MM.1S (cell line): ENCODE measurements around the gene RAB1B.

Experiments
- DNase-seq: peaks from one replicate; pipeline ENCODE4 v3.0.0-alpha.2; 2015
- H2AFZ ChIP-seq: fragments of 300-600 bp; sonication (generic); 2 replicates; pipeline ENCODE4 v1.6.0; 2016; ENCODE audit warnings: antibody characterized with exemption, low read length
- H3F3A ChIP-seq: fragments of 300-600 bp; sonication (generic); 2 replicates; pipeline ENCODE4 v1.6.1; 2016; ENCODE audit warnings: mild to moderate bottlenecking, antibody characterized with exemption, low read length, moderate library complexity, mixed read lengths; ENCODE audit not compliant: insufficient read depth
- H3K27ac ChIP-seq: fragments of 300-600 bp; sonication (generic); 2 replicates; pipeline ENCODE4 v1.5.1; 2016; ENCODE audit warnings: mild to moderate bottlenecking, low read length
- H3K27me3 ChIP-seq: fragments of 300-600 bp; sonication (generic); replicated peaks from 2 replicates; pipeline ENCODE4 v1.6.0; 2016; ENCODE audit warnings: low read length; ENCODE audit not compliant: insufficient read depth
- H3K36me3 ChIP-seq: fragments of 300-600 bp; sonication (generic); replicated peaks from 2 replicates; pipeline ENCODE4 v1.6.1; 2016; ENCODE audit warnings: mild to moderate bottlenecking, low read length, mixed read lengths; ENCODE audit not compliant: insufficient read depth
- H3K4me1 ChIP-seq: fragments of 300-600 bp; sonication (generic); 2 replicates; pipeline ENCODE4 v1.6.1; 2016; ENCODE audit warnings: low read length, mixed read lengths
- H3K4me2 ChIP-seq: fragments of 300-600 bp; sonication (generic); 2 replicates; pipeline ENCODE4 v1.6.0; 2016; ENCODE audit warnings: low read depth, low read length
- H3K4me3 ChIP-seq: fragments of 300-600 bp; sonication (generic); 2 replicates; pipeline ENCODE4 v1.5.1; 2016; ENCODE audit warnings: low read length, mixed read lengths
- H3K79me2 ChIP-seq: fragments of 300-600 bp; sonication (generic); 2 replicates; pipeline ENCODE4 v1.6.1; 2016; ENCODE audit warnings: mixed run types, low read length, mixed read lengths
- H3K9ac ChIP-seq: fragments of 300-600 bp; sonication (generic); 2 replicates; pipeline ENCODE4 v1.6.1; 2016; ENCODE audit warnings: low read length, mixed read lengths
- H3K9me2 ChIP-seq: fragments of 300-600 bp; sonication (generic); replicated peaks from 2 replicates; pipeline ENCODE4 v1.6.1; 2016; ENCODE audit warnings: mild to moderate bottlenecking, low read length, mixed read lengths; ENCODE audit not compliant: insufficient read depth
- H3K9me3 ChIP-seq: fragments of 300-600 bp; sonication (generic); replicated peaks from 2 replicates; pipeline ENCODE4 v1.6.1; 2016; ENCODE audit warnings: mild to moderate bottlenecking, low read length, mixed read lengths; ENCODE audit not compliant: insufficient read depth
- H4K20me1 ChIP-seq: fragments of 300-600 bp; sonication (generic); 2 replicates; pipeline ENCODE4 v1.6.1; 2016; ENCODE audit warnings: mild to moderate bottlenecking, low read length, moderate library complexity, mixed read lengths; ENCODE audit not compliant: insufficient read depth
- EZH2 ChIP-seq: fragments of 300-600 bp; sonication (generic); optimal IDR thresholded peaks from 2 replicates; pipeline ENCODE3; 2017; ENCODE audit warnings: low read depth, mild to moderate bottlenecking, antibody characterized with exemption, low read length, mixed read lengths
- EZH2phosphoT487 ChIP-seq: fragments of 300-600 bp; sonication (generic); IDR thresholded peaks from 2 replicates; pipeline ENCODE4 v1.6.1; 2018; ENCODE audit warnings: antibody characterized with exemption, low read length
- TF ChIP-seq, protein P1 (sequence below): fragments of 300-600 bp; sonication (generic); IDR thresholded peaks from 2 replicates; pipeline ENCODE4 v1.5.1; 2016; ENCODE audit warnings: antibody characterized with exemption, low read length, mixed read lengths

Gene RAB1B

DNA sequence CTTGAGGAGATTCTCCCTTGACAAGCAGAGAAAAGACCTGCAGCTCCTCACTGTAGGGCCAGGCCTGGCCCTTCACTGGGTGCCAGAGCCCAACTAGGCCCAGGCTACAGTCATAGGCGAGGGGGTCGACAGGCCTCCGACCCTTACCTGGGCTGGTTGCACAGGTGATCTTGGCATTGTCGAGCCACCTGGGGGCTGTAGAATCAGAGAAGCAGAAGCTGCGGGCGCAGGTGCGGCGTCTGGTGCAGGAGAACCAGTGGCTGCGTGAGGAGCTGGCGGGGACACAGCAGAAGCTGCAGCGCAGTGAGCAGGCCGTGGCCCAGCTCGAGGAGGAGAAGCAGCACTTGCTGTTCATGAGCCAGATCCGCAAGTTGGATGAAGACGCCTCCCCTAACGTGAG, 6.9 kb upstream of the RAB1B start:
- Histone ChIP-seq H3K9me2 (no peaks in the 10 kb centered on the region), H3K36me3 (no peaks in the 10 kb centered on the region), H4K20me1 (no peaks in the 10 kb centered on the region), H3K9ac (no peak overlapping the region), H3F3A (peaks cover 4% of the 10 kb centered on the region; the same call in 1 of the 2 replicates), H3K4me2 (no peak overlapping the region), H3K27me3 (no peaks in the 10 kb centered on the region), H3K9me3 (no peaks in the 10 kb centered on the region), H3K4me3 (no peak overlapping the region), H2AFZ (no peak overlapping the region), H3K4me1 (peaks cover 8% of the 10 kb centered on the region), H3K79me2 (peaks cover 28% of the 10 kb centered on the region), H3K27ac (no peak overlapping the region)
- no peak for DNase-seq
- TF ChIP-seq EZH2 (no peak), EZH2phosphoT487 (no peak)
- TF ChIP-seq, protein P1, sequence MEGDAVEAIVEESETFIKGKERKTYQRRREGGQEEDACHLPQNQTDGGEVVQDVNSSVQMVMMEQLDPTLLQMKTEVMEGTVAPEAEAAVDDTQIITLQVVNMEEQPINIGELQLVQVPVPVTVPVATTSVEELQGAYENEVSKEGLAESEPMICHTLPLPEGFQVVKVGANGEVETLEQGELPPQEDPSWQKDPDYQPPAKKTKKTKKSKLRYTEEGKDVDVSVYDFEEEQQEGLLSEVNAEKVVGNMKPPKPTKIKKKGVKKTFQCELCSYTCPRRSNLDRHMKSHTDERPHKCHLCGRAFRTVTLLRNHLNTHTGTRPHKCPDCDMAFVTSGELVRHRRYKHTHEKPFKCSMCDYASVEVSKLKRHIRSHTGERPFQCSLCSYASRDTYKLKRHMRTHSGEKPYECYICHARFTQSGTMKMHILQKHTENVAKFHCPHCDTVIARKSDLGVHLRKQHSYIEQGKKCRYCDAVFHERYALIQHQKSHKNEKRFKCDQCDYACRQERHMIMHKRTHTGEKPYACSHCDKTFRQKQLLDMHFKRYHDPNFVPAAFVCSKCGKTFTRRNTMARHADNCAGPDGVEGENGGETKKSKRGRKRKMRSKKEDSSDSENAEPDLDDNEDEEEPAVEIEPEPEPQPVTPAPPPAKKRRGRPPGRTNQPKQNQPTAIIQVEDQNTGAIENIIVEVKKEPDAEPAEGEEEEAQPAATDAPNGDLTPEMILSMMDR, result no peak

DNA sequence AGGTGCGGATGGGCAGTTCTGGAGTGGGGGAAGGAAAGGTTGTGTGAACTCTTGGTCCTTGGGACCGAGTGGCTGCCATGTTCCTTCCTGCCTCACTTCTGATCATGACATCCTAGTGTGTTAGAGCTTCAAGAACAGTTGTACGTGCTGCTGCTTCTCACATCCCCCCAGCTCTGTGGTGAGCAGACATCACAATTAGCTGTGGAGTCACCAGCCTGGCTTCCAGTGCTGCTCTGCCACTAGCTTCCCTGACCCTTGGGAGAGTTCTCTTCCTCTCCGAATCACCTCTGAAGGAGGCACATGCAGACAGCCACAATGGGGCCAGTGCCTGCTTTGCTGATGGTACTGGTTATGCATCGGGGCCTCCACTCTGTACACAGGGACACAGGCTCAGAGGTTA, 6.2 kb upstream of the RAB1B start:
- Histone ChIP-seq H3K79me2 (peaks cover 28% of the 10 kb centered on the region), H2AFZ (no peak overlapping the region), H3K4me1 (peaks cover 11% of the 10 kb centered on the region), H3K9me2 (no peaks in the 10 kb centered on the region), H3K4me2 (no peak overlapping the region), H3K9ac (no peak overlapping the region), H3K9me3 (no peaks in the 10 kb centered on the region), H3K27ac (no peak overlapping the region), H3F3A (peaks cover 2% of the 10 kb centered on the region; the same call in 1 of the 2 replicates), H3K36me3 (no peaks in the 10 kb centered on the region), H3K4me3 (no peak overlapping the region), H4K20me1 (no peaks in the 10 kb centered on the region), H3K27me3 (no peaks in the 10 kb centered on the region)
- DNase-seq, result no peak
- TF ChIP-seq EZH2phosphoT487 (no peak), EZH2 (no peak)
- TF ChIP-seq, protein P1, result no peak

DNA sequence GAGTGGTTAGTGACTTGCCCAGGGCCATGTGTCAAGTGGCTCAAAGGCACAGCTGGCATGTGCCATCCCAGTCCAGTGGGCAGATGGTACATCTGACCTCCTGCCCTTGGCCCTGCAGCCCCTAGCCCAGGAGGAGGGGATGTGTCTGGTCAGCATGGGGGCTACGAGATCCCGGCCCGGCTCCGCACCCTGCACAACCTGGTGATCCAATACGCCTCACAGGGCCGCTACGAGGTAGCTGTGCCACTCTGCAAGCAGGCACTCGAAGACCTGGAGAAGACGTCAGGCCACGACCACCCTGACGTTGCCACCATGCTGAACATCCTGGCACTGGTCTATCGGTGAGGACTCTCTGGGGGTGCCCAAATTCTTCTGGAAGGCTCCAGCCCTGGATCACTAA, 5.7 kb upstream of the RAB1B start:
- TF ChIP-seq, protein P1, result no peak
- TF ChIP-seq EZH2phosphoT487, result no peak

More for the DNA sequence above, 5.7 kb upstream of the RAB1B start:
- Histone ChIP-seq H3K4me1 (peaks cover 11% of the 10 kb centered on the region), H3K4me2 (no peak overlapping the region), H3K4me3 (no peak overlapping the region), H3K36me3 (no peaks in the 10 kb centered on the region), H3K27me3 (no peaks in the 10 kb centered on the region), H3F3A (peaks cover under 1% of the 10 kb centered on the region; the same call in 1 of the 2 replicates), H3K27ac (no peak overlapping the region), H3K9me2 (no peaks in the 10 kb centered on the region), H3K79me2 (peaks cover 27% of the 10 kb centered on the region), H4K20me1 (no peaks in the 10 kb centered on the region), H3K9me3 (no peaks in the 10 kb centered on the region), H2AFZ (no peak overlapping the region), H3K9ac (no peak overlapping the region)
- DNase-seq, result no peak
